Measurements from ENCODE around the gene N4BP2L1.

Gene N4BP2L1

GRCh38 chr13:32474999-32475792 is 47.3 kb upstream of the N4BP2L1 start:
- peaks cover 27% of the 10 kb centered on the region for H3K4me1 ChIP-seq (ENCODE audit: low read length)
- H3K79me2 ChIP-seq (ENCODE audit: low read length) = no peaks in the 10 kb centered on the region
- no peak overlapping the region for H3K9ac ChIP-seq (ENCODE audit: low read length)
- H3K4me3 ChIP-seq (ENCODE audit: low read length) = no peak overlapping the region
- H3K9me2 ChIP-seq (replicated peaks; ENCODE audit: insufficient read depth, low read length) = no peaks in the 10 kb centered on the region
- H4K20me1 ChIP-seq (ENCODE audit: insufficient read depth, low read length) = no peaks in the 10 kb centered on the region
- no peaks in the 10 kb centered on the region for H3K27me3 ChIP-seq (replicated peaks; ENCODE audit: insufficient read depth, low read length)
- no peak overlapping the region for H3K4me2 ChIP-seq (ENCODE audit: low read depth, low read length)
- H3K36me3 ChIP-seq (replicated peaks; ENCODE audit: insufficient read depth, low read length) = no peaks in the 10 kb centered on the region
- no peak overlapping the region for H2AFZ ChIP-seq (ENCODE audit: low read length)
- H3K27ac ChIP-seq (ENCODE audit: low read length) = no peak overlapping the region
- DNase-seq = no peak
- no peaks in the 10 kb centered on the region for H3K9me3 ChIP-seq (replicated peaks; ENCODE audit: insufficient read depth, low read length)
- TF ChIP-seq EZH2phosphoT487 (IDR thresholded peaks at IDR 0.05; ENCODE audit: low read length) (no peak), CTCF (IDR thresholded peaks at IDR 0.05; ENCODE audit: low read length) (no peak), EZH2 (optimal IDR thresholded peaks at IDR 0.05; ENCODE audit: low read depth, low read length) (no peak)
- H3F3A ChIP-seq (ENCODE audit: insufficient read depth, low read length) = peaks cover 28% of the 10 kb centered on the region

GRCh38 chr13:32473650-32474049 is 45.7 kb upstream of the N4BP2L1 start:
- Histone ChIP-seq H3K36me3 (replicated peaks; ENCODE audit: insufficient read depth, low read length) (no peaks in the 10 kb centered on the region), H4K20me1 (ENCODE audit: insufficient read depth, low read length) (no peaks in the 10 kb centered on the region), H3K27ac (ENCODE audit: low read length) (peak overlapping the region; percentile 100; the same call in 1 of the 2 replicates), H3K9me3 (replicated peaks; ENCODE audit: insufficient read depth, low read length) (no peaks in the 10 kb centered on the region), H3K4me2 (ENCODE audit: low read depth, low read length) (peak overlapping the region; percentile 21; the same call in 1 of the 2 replicates), H3F3A (ENCODE audit: insufficient read depth, low read length) (peaks cover 28% of the 10 kb centered on the region), H2AFZ (ENCODE audit: low read length) (no peak overlapping the region), H3K4me1 (ENCODE audit: low read length) (peaks cover 41% of the 10 kb centered on the region), H3K79me2 (ENCODE audit: low read length) (no peaks in the 10 kb centered on the region), H3K9me2 (replicated peaks; ENCODE audit: insufficient read depth, low read length) (no peaks in the 10 kb centered on the region), H3K4me3 (ENCODE audit: low read length) (no peak overlapping the region), H3K9ac (ENCODE audit: low read length) (no peak overlapping the region), H3K27me3 (replicated peaks; ENCODE audit: insufficient read depth, low read length) (no peaks in the 10 kb centered on the region)
- TF ChIP-seq EZH2 (optimal IDR thresholded peaks at IDR 0.05; ENCODE audit: low read depth, low read length) (no peak), EZH2phosphoT487 (IDR thresholded peaks at IDR 0.05; ENCODE audit: low read length) (no peak), CTCF (IDR thresholded peaks at IDR 0.05; ENCODE audit: low read length) (no peak)
- no peak for DNase-seq

GRCh38 chr13:32472194-32472621 is 44.3 kb upstream of the N4BP2L1 start:
- Histone ChIP-seq H3K4me1 (ENCODE audit: low read length) (peaks cover 41% of the 10 kb centered on the region), H3K79me2 (ENCODE audit: low read length) (no peaks in the 10 kb centered on the region), H3K9ac (ENCODE audit: low read length) (peak overlapping the region; percentile 85), H3K9me2 (replicated peaks; ENCODE audit: insufficient read depth, low read length) (no peaks in the 10 kb centered on the region), H3F3A (ENCODE audit: insufficient read depth, low read length) (peaks cover 28% of the 10 kb centered on the region), H3K36me3 (replicated peaks; ENCODE audit: insufficient read depth, low read length) (no peaks in the 10 kb centered on the region), H3K9me3 (replicated peaks; ENCODE audit: insufficient read depth, low read length) (no peaks in the 10 kb centered on the region), H3K27ac (ENCODE audit: low read length) (peak overlapping the region; percentile 100), H2AFZ (ENCODE audit: low read length) (no peak overlapping the region), H3K4me3 (ENCODE audit: low read length) (no peak overlapping the region), H3K27me3 (replicated peaks; ENCODE audit: insufficient read depth, low read length) (no peaks in the 10 kb centered on the region), H4K20me1 (ENCODE audit: insufficient read depth, low read length) (no peaks in the 10 kb centered on the region), H3K4me2 (ENCODE audit: low read depth, low read length) (peak overlapping the region; percentile 71; the same call in 1 of the 2 replicates)
- TF ChIP-seq CTCF (IDR thresholded peaks at IDR 0.05; ENCODE audit: low read length) (no peak), EZH2phosphoT487 (IDR thresholded peaks at IDR 0.05; ENCODE audit: low read length) (no peak), EZH2 (optimal IDR thresholded peaks at IDR 0.05; ENCODE audit: low read depth, low read length) (no peak)
- peak; percentile 93 for DNase-seq
